ENCODE results near the gene FILIP1L.

The FILIP1L gene

DNA sequence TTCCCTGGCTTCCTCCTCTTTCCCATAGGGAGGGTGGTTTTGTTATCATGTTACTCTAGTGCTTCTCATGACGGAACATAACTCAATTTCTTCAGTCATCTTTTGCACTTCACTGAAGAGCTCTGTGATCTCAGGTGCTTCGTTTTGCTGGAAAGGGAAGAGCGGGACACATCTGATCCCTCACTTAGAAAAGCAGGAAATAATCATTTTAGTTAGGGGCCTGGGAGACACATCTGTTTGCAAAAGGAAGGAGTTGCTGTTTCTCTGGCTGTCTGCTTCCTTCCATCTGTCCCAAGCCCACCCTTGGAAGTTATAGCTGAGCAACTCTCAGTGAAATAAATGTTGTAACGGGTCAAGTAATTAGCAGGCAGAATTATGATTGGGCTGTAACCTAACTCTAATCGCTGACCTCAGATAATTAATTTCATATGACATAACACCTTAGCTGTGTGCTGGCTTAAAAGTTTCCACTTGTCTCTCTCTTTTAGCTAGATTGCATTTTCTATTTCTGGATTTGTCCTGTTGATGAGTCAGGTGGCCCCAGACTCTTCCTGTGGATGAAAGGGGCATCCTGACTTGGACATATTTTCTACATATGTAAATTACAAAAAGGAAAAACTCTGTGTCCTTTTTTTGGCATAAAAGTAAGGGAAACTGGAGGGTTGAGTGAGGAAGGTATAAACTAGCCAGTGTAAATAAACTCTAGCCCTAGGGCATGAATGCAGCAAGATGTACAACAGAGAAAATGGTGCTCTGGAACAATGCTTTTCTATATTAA is 11.0 kb upstream of the FILIP1L start:
- no peak overlapping the region for H3K4me3 ChIP-seq (ENCODE audit: low read depth, low read length)

DNA sequence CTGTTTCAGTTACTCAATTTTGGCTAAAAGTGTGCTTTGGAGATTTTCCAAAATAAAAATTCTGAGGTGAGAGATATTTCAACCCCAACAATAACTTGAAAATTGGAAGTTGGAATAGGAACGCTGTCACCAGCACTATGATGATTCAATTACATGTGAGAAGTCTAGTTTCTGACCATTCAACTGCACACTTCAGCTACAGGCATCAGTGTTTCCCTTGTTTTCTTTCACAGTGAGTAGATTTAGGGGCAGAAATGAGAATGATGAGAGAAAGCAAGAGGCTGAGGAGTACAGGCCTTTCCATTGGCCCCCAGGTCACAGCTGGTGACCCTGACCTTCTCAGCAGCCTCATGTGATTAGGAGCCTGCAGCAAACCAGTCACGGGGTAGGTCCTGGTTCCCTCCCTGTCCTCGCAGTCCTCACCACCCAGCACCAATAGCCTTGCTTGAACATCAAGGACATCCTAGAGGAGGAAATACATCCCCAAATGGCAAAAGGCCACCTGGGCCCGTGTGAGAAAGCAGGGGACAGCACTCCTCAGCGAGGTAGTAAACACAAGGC is 10.0 kb upstream of the FILIP1L start:
- no peak overlapping the region for H3K4me3 ChIP-seq (ENCODE audit: low read depth, low read length)

DNA sequence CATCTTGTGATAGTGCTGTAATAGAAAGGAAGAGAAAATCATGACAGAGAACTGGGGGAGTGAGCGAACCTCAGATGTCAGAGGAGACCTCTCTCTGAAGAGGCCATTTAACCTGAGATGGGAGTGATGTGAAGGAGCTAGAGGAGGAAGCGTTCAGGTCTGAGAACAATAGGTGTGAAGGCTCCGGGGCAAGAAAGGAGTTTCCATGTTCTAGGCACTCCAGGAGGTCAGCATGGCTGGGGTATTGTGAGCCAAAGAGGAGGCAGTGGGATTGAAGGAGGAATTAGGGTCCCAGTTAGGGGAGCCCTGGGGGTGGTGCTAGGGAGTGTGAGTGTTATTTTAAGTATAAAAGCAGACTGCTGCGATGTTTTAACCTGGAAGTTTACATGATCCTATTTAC is 8.8 kb upstream of the FILIP1L start:
- H3K4me3 ChIP-seq (ENCODE audit: low read depth, low read length) = no peak overlapping the region

DNA sequence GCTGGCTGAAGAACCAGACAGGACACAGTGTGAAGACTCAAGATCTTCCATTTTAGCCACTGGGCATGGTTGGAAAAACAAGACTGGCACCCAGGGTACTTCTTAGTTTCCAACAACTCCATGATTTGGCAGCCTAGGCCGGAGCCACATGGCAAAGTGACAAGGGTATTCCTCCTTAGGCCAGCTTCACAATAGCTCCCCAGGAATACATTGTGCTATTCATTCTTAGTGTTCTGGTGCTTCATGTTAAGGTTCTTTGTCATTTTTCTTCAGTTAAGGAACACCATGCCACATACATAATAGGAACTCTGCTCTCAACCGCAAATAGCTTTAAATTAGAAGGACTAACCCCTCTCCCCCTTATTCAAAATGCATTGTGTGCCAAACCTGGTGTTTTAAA is 8.0 kb upstream of the FILIP1L start:
- H3K4me3 ChIP-seq (ENCODE audit: low read depth, low read length) = no peak overlapping the region

DNA sequence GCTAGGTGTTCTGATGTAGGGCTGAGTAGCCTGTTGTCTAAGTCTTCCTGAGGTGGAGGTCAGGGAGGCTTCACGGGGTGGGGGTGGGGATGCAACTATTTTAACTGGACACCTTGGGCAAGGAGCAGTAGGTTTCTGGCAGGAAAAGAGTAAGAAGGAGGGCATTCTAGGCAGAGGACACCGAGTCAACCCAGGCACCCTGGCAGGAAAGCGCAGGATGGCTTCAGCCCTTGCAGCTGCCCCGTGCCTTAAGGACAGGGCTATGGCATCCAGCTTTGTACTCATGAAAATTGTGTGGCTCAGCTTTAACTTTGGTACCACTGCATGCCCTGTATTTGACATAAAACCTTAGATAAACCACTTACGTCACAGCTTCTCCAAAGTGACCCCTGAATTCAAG is 6.4 kb upstream of the FILIP1L start:
- no peak overlapping the region for H3K4me3 ChIP-seq (ENCODE audit: low read depth, low read length)

DNA sequence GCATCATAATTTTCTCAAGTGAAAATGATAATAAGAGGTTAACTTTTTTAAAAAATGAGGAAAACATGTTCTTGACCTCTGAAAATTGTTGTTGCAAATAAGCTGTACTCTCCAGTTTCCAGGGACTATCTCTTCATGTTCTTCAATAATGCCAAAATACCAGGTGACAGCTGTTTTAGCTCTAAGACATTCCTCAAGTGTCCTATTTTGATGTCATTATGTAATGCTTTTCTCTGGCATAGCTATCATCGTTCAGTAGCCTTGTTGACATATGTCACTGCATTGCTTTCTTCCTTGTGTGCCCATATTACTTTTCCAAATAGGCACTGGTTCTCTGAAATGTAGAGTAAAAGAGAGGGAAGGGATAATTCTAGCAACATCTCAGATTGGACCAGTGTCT is 5.7 kb upstream of the FILIP1L start:
- no peak overlapping the region for H3K4me3 ChIP-seq (ENCODE audit: low read depth, low read length)

DNA sequence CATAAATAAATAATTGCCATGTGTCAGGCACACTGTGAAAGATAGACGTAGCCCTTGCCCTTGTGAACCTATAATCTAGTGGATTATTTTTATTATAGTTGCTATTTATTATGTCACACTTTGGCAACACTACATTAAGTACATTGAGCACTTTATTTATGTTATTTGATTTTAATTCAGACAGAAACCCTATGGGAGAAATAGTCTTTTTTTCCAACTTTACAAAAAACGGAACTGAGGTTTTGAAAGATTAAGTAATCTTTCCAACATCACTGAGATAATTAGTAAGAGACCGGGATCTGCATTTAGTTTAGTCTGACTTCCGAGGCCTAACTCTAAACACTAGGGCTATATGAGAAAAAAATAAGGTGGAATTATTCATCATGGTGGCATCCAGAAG is 2.8 kb upstream of the FILIP1L start:
- H3K4me3 ChIP-seq (ENCODE audit: low read depth, low read length) = no peak overlapping the region

DNA sequence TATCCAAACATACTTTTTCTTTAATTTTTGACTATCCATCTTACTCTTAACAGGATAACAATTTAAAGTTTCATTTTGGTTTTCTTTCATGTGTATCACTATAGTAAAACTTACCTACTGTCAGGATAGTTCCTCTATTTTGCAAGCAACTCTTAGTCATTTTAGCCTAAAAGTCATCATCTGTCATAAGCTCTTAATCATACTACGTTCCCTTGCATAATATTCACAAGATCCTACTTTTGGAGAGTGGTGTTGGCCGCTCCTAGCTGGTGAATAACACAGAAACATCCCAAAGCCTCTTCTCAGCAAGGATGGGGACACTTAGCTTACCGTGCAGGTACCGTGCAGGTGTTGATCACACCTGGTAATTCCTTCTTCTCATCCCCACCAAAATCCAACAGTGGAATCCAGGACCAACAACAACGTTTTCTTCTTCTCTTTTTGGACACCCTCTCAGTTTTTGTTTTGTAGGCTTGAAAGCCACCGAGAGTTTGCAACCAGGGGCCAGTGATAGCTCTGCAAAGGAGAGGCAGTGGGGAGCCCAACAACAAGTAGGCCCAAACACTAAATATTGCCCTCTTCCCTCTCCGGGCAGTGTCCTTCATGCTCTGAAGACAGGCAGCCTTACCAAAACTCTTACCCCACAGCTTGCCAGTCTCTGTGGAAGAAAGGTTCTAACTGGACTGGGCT is 433 bp downstream of the FILIP1L start:
- no peak overlapping the region for H3K4me3 ChIP-seq (ENCODE audit: low read depth, low read length)

DNA sequence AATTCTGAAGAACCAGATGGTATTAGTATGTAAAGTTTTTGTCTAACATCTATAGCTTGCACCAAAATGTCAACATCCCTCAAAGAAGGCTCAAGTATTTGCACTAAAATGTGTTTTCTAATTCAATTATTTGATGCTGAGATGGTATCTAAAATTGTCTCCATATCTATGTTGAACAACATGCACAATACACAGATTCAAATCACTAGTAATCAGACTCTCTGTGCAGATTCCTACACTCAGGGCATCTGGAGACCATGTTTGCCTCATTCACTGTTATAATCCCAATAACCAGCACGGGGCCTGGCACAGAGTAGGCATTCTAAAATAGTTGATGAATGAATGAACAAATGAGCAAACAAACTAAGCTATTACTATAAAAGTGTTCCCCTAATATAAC is 2.6 kb downstream of the FILIP1L start:
- H3K4me3 ChIP-seq (ENCODE audit: low read depth, low read length) = no peak overlapping the region

DNA sequence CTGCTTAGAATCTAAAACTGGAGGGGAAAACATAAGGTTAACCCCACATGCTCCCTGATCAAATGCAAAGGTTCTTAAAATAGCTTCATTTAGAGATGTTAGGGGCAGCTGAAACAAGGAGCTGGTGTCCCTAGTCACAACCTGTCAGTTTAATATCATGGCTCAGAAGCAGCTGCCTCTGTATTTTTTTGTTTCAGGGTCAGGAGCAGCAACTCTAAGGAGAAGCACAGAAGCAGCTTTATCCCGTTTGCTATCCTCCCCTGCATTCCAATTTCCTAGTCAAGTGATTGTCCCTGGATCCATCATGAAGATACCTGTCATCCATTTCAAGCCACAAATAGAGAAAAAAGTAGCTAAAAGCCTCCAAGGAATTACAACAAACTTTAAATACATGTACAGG is 4.1 kb downstream of the FILIP1L start:
- no peak overlapping the region for H3K4me3 ChIP-seq (ENCODE audit: low read depth, low read length)

DNA sequence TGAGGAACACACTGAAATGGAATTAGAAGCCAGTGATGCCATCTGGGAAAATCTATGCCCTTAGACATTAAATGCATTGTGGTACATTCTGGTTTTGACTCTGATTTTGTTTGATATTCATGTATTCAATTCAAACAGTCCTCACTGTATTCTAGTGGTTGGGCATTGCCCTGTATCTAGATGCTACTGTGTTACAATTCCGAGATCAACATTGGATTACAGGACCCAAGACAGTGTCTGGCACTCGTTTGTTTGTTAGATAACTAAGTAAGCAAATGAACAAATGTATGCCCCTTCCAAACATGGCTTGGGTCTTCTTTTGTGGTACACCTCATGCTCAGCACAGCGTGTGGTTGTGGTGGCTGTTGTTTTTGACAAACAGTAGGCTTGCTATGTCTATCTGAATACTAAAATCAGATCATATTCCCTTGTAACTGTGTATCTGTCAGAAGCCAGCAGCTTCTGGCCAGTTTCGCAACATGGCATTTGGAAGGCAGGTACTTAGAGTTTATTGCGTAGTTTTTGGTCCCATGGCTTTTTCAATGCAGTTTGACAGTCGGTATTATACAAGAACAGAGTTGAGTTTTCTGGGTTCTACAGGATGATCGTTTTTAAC is 5.7 kb downstream of the FILIP1L start:
- H3K4me3 ChIP-seq (ENCODE audit: low read depth, low read length) = no peak overlapping the region

DNA sequence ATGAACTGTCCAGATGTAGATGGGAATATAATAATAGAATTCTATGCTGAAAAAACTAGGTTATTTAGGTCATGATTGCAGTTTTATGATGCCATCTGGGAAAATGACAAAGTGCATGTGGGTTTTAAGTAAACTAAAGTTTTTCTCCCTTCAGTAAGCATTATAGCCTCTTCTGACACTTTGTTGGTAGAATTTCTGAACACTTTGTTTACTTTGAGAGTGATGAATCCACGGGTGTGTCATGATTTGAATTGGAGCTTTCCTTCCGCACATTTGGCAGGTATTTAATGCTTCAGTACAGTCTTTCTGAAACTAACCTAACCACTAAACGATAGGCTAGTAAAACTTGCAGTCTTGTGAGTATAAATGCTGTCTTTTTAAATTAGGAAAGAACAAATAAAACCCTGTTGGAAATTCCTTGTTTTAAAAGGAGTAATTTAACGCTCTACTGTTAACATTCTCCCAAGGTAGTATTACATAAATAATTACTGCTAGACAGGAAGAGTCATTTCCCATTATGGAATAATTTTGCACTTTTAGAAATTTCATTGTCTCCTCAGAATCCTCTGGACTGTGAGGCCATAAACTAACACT is 7.0 kb downstream of the FILIP1L start:
- H3K4me3 ChIP-seq (ENCODE audit: low read depth, low read length) = no peak overlapping the region

DNA sequence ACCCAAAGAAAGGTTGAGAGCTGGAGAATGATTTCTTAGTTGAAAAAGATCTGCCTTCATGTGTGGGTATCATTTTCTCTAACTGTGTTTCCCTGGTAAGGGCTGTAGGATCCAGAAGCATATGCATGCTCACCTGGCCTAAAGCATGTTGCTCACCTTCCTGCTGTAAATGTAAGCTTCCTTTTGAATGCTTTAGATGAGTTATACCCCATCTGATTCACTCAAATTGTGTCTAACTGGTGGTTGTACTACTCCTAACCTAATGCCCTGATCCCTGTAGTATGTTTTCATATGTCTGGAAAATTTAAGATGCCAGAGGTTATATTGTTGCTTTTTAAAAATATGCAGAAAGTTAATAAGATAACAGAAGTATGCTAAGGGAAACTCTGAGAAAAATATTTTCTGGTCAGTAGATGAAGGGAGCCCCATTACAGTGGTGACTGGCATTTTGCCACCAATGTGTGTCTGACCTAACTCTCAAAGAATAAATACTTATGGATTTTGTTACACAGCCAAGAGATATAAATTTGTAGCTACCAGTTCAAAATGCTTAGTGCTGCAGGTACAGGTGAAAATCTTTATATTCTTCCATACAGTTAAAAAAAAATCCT is 7.7 kb downstream of the FILIP1L start:
- H3K4me3 ChIP-seq (ENCODE audit: low read depth, low read length) = no peak overlapping the region

DNA sequence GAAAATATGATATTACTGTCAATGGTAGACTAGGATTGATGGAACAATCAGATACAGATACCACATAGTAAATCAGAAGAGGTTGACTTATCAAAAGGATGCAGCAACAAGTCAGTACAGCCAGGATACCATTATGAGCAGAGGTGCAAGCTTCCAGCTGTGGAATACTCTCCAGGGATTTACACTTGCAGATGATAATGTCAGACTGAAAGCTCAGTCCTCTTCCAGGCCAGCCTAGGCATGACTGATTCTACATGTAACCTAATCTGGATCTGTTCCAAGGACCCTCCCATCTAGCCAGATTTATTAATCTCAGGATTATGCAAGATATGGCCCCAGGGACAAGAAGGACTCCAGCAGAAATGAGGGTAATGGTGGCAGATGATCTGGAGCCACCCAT is 8.2 kb downstream of the FILIP1L start:
- no peak overlapping the region for H3K4me3 ChIP-seq (ENCODE audit: low read depth, low read length)

DNA sequence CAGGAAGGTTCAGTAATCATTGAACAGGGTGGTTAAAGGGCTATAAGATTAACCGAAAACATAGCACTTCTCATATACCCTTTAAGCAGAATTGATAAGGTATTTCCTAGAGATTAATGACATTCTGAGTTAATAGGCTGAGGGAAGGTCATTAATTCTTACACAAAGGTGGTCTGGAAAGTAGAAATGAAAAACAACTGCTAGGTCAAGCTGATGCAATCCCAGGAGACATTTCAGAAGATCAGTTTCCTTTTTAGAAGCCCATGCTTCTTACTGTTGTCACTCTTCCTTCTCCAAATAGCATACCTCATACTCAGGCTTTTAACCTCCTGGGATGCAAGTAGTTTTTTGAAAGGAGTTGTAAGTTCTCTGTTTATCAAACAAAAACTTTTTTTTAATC is 8.8 kb downstream of the FILIP1L start:
- H3K4me3 ChIP-seq (ENCODE audit: low read depth, low read length) = no peak overlapping the region

DNA sequence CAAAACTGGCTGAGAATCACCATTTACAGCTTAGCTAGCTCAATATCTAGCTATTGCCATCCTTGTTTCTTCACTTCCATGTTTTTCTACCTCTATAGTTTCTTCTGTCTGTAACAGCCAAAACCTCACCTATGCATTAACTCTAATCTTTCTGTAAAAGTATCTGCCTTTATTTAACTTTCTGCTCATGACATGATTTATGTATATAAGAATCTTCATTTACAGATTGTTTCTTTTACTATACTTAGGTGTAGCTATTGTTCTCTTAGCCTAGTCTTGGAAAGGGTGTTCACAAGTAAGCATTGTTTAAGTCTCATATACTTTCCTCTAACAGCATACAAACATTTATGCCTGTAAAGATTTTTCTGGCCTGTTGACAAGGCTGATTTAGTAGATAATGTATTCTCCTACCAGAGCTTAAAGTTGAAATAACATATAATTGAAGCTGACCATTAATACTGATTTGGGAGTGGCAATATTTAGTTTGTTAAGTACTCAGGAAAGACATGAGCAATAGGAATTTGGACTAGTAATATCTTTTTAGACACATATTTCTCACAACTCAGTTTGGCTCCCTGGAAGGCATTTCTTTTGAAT is 9.4 kb downstream of the FILIP1L start:
- no peak overlapping the region for H3K4me3 ChIP-seq (ENCODE audit: low read depth, low read length)

DNA sequence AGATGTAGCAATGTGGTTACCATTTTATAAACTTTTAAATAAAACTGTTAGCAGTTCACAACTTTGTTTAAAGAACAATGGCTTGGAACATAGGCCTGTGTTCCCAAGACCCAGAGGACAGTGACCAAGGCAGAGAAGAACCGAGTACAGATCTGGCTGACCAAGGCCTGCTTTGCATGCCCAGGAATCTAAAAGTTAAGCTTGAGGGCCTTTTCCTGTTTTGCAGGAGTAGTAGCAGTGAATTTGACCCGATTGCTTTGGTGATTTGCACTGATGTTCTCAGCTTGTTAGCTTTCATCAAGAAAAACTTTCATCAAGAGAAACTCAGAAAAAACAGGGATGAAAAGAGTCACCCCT is 9.9 kb downstream of the FILIP1L start:
- no peak overlapping the region for H3K4me3 ChIP-seq (ENCODE audit: low read depth, low read length)

DNA sequence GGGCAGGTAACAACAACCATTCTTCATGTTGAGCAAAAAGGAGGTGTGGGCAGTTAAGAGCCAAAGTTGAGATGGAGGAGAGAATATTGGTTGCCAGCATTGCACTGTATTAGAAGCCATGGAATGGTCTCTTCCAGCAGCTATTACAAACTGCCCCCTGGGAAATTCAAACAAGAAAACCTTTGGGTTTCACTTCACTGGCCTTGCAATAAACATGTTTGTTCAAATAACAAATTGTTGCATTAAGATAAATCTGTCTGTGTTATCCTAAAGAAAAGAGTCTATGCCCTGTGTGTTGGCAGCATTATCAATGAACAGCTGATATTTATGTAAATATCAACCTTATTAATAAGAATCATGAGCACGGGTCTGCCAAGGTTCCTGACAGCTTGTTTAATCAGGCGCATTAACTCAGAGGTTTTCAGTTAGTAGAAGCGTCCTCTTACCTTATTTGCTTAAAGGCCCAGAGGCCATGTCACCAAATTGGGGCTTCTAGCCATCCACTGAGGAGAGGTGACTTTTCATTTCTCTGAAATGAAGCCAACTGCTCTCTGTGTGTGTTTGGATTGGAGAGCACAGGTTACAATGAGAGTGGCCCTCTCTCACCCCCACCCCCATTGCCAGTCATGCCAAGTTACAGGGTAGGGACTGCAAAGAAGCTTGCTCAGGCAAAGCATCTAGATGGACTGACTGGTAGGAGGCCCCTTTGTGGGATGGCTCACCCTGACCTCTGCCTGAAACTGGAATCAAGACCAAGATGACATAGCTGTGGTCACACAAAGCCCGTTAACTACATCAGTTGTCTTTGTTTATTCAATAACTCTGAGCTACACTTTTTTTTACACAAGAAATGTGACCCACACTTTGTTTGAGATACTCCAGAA is 10.5 kb downstream of the FILIP1L start:
- no peak overlapping the region for H3K4me3 ChIP-seq (ENCODE audit: low read depth, low read length)

DNA sequence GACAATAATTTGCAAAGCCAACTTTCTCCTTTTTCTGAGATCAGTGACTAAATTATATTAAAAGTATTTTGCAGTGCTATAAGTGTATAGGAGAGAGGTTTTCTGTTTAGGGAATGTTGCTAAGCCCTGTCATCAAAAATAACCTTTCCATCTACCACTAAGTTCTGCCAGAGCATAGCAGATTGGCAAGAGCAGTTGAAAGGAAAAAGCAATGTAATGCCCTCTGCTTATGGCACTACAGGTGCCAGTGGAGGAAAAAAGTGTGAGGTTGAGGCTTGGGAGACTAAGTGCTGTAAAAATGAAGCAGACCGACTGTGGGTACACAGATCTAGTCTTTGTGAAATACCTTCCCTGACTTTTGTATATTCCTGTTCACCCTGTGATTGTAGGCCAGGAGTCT is 11.5 kb downstream of the FILIP1L start:
- no peak overlapping the region for H3K4me3 ChIP-seq (ENCODE audit: low read depth, low read length)

DNA sequence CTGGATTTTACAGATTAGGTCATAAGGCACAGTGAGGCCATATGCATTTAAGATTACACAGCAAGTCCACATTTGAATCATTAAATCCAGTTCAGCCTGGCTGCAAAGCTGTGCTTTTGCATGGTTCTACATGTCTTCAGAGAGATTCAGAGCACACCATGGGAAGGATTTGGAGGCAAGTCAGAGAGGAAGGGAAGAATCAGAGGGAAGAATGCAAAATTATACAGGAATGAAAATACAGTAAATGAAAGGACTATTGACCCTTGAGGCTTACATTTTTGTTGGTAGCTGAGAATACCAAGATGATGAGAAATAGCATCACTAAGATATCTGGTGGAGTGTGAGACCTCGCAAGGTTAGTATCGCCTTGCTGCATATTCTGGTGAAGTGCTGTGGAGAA is 13.9 kb downstream of the FILIP1L start:
- H3K4me3 ChIP-seq (ENCODE audit: low read depth, low read length) = no peak overlapping the region

All from iPS-11a (cell line).